Ovary (tissue), 9 donors: ENCODE results near the gene GPR149. TPM values are rescaled to one million over a fixed set of nuclear protein-coding genes. Genes with fewer than 3 reads are reported as not detected.

Experiments
- DNase-seq, 5 donors: peaks; one replicate each; pipeline ENCODE4 v3.0.0-alpha.2; 2019 to 2020
- H3K27ac ChIP-seq, 2 donors: fragments of 200-600 bp; one replicate each; pipeline versions ENCODE4 v1.5.1 to v1.8.0; 2019 to 2022
- H3K27me3 ChIP-seq: fragments of 200-600 bp; one replicate; pipeline ENCODE4 v1.8.0; 2022
- H3K36me3 ChIP-seq: fragments of 200-600 bp; sonication (generic); one replicate; pipeline ENCODE4 v1.5.1; 2019
- H3K4me1 ChIP-seq: one replicate; pipeline ENCODE4 v1.8.1; 2013; ENCODE audit warnings: mild to moderate bottlenecking, moderate library complexity; ENCODE audit not compliant: insufficient read depth
- H3K4me3 ChIP-seq: fragments of 200-600 bp; sonication (generic); one replicate; pipeline ENCODE4 v1.5.1; 2017
- H3K9me3 ChIP-seq, 2 donors: fragments of 200-600 bp in 1 of 2; sonication (generic) in 1 of 2; one replicate each; pipeline versions ENCODE4 v1.5.1 to v1.8.1; 2013 to 2019; ENCODE audit warnings: mild to moderate bottlenecking in 1 of 2, moderate library complexity in 1 of 2
- CTCF ChIP-seq, 3 donors: fragments of 450-650 bp in 2 of 3; fragments of 200-600 bp in 1 of 3; IDR thresholded peaks; one replicate each; pipeline versions ENCODE4 v1.5.1 to v1.8.0; 2016 to 2022; ENCODE audit warnings: antibody characterized with exemption in 3 of 3, mild to moderate bottlenecking in 1 of 3
- EP300 ChIP-seq: sonication (generic); formaldehyde crosslinking; IDR thresholded peaks from one replicate; pipeline ENCODE4 v1.6.1; 2017; ENCODE audit warnings: antibody characterized with exemption
- POLR2A ChIP-seq: fragments of 450-650 bp; IDR thresholded peaks from one replicate; pipeline ENCODE4 v1.6.1; 2017; ENCODE audit warnings: antibody characterized with exemption, mild to moderate bottlenecking, moderate library complexity
- WGBS, 3 donors: extraction: QIAGEN DNeasy Blood & Tissue Kit in 1 of 3; methylation state at CpG; one replicate each; pipeline versions ENCODE4 v1.1.5 to v1.1.7; 2013 to 2017; 5-methylcytosine and 5-hydroxymethylcytosine counted together
- intact Hi-C, 4 donors: fragments of 100-400 bp; cut with DNase I; formaldehyde crosslinking; loops; one replicate each; pipeline versions ENCODE4 v1.11.0 to v1.15.1; 2022 to 2023
- polyA plus RNA-seq, 2 donors: library from polyadenylated mRNA; stranded (reverse); fragments of 200-250 nt in 1 of 2; fragments of 350-450 nt in 1 of 2; fragmentation: Illumina TruSeq in 1 of 2; extraction: RNeasy Lipid Tissue Mini Kit (QIAGEN cat#74804) in 1 of 2; gene quantifications; one replicate each; pipeline ENCODE4 v1.2.3, GENCODE V29; 2013 to 2014
- total RNA-seq, 7 donors: library from RNA; depleted of rRNA in 2 of 7; stranded (reverse); fragments of >200 nt in 2 of 7; fragmentation: NEBNext Ultra II Directional in 3 of 7; extraction: Animal tissue kit (Norgen Biotek cat#: 25700) in 3 of 7; gene quantifications; one replicate each; pipeline versions ENCODE4 v1.1.0 to v1.2.4, GENCODE V29; 2016 to 2023
- donor health status: DM: no; HTN: no; CAD: no; lungs with moderate emphysema.
- donor health status: DM: no; HTN: no; CAD: no.
- donor health status: Bipolar disorder and iron deficiency.
- donor health status: DM: yes; HTN: yes; CAD: no.
- donor health status: DM: no; HTN: no; CAD: no.
- donor health status: DM: yes; HTN: yes; CAD: no.

GPR149 gene
- total and polyA plus RNA-seq, 9 donors: not detected

- no peak for DNase-seq
- peaks cover 13% of the 10 kb centered on the region for H3K4me1 ChIP-seq
- no peaks in the 10 kb centered on the region for H3K9me3 ChIP-seq
- intact Hi-C loops: no loop called here
- H3K27me3 ChIP-seq: no peaks in the 10 kb centered on the region
- H3K4me3 ChIP-seq: peak overlapping the region; percentile 80
- H3K27ac ChIP-seq: peak overlapping the region; percentile 75 to 78
- no peaks in the 10 kb centered on the region for H3K36me3 ChIP-seq
- TF ChIP-seq POLR2A: no peak
- no peak for TF ChIP-seq CTCF (IDR thresholded peaks at IDR 0.05)
- TF ChIP-seq EP300: no peak
- 31 to 56% (median 45%) methylated on average over 3 of the region's 3 CpGs for WGBS, 3 donors
Observed at GRCh38 chr3:154324919-154325318, 105.1 kb downstream of the GPR149 start.

- no peaks in the 10 kb centered on the region for H3K27me3 ChIP-seq
- TF ChIP-seq POLR2A (peak; percentile 83), CTCF (IDR thresholded peaks at IDR 0.05) (no peak), EP300 (peak; percentile 16)
- 0% methylated on average over 45 of the region's 45 CpGs for WGBS, 3 donors
- H3K27ac ChIP-seq: peak within 1 kb of the TSS; percentile 75 to 78
- H3K4me3 ChIP-seq: peak within 1 kb of the TSS; percentile 80
- peak; percentile 90 to 95 (median 94) for DNase-seq
- H3K36me3 ChIP-seq: no peaks in the 10 kb centered on the region
- peaks cover 16% of the 10 kb centered on the region for H3K4me1 ChIP-seq
- intact Hi-C loops: no loop called here
- no peaks in the 10 kb centered on the region for H3K9me3 ChIP-seq
Observed at GRCh38 chr3:154323891-154324738, 105.9 kb downstream of the GPR149 start, which contains the start of gene DHX36. Gene DHX36 (minus strand): TSS chr3:154324487. CDS start chr3:154324416, 71 bp downstream.

GRCh38 chr3:154316974-154317767, 112.8 kb downstream of the GPR149 start:
- Histone ChIP-seq H3K4me1 (peaks cover 9% of the 10 kb centered on the region), H3K4me3 (no peak overlapping the region), H3K36me3 (no peaks in the 10 kb centered on the region), H3K27me3 (no peaks in the 10 kb centered on the region), H3K27ac (no peak overlapping the region), H3K9me3 (no peaks in the 10 kb centered on the region)
- intact Hi-C loops: no loop called here
- WGBS, 3 donors: 78 to 84% (median 83%) methylated on average over 5 of the region's 5 CpGs
- DNase-seq: no peak
- TF ChIP-seq EP300: no peak
- TF ChIP-seq POLR2A: no peak
- TF ChIP-seq CTCF (IDR thresholded peaks at IDR 0.05): no peak

- no peak overlapping the region for H3K4me3 ChIP-seq
- no peak overlapping the region for H3K27ac ChIP-seq
- H3K36me3 ChIP-seq: no peaks in the 10 kb centered on the region
- intact Hi-C loops: no loop called here
- TF ChIP-seq EP300 (no peak), CTCF (IDR thresholded peaks at IDR 0.05) (no peak), POLR2A (no peak)
- WGBS, 3 donors: 98 to 99% (median 98%) methylated on average over 1 of the region's 1 CpG
- peaks cover under 1% of the 10 kb centered on the region for H3K4me1 ChIP-seq
- no peak for DNase-seq
- H3K9me3 ChIP-seq: no peaks in the 10 kb centered on the region
- H3K27me3 ChIP-seq: no peaks in the 10 kb centered on the region
Observed at GRCh38 chr3:154314152-154314551, 115.8 kb downstream of the GPR149 start.
